Nephron (organoid): ENCODE measurements around the gene METAP1.
A peak's percentile ranks its signal among the peaks of the same experiment; 100 is the strongest.

Source experiments
- H3K27ac Mint-ChIP-seq, 3 experiments: 2 replicates each; pipeline ENCODE4 v1.8.0; 2020; ENCODE audit warnings: mixed read lengths in 3 of 3, mild to moderate bottlenecking in 2 of 3, moderate library complexity in 1 of 3
- H3K27me3 Mint-ChIP-seq: 2 replicates; pipeline ENCODE4 v1.8.0; 2021; ENCODE audit warnings: low read depth, mild to moderate bottlenecking, moderate library complexity, mixed read lengths
- H3K36me3 Mint-ChIP-seq: 2 replicates; pipeline ENCODE4 v1.8.0; 2020; ENCODE audit warnings: low read depth, mixed read lengths
- H3K4me1 Mint-ChIP-seq: 2 replicates; pipeline ENCODE4 v1.8.0; 2020; ENCODE audit warnings: mixed read lengths
- H3K4me3 Mint-ChIP-seq, 3 experiments: 2 replicates each; pipeline ENCODE4 v1.8.0; 2020; ENCODE audit warnings: mild to moderate bottlenecking in 3 of 3, mixed read lengths in 3 of 3, moderate library complexity in 2 of 3
- H3K9me3 Mint-ChIP-seq: 2 replicates; pipeline ENCODE4 v1.8.0; 2020; ENCODE audit warnings: mixed read lengths
- CTCF ChIP-seq, 3 experiments: fragments of 200-600 bp; sonication (generic); IDR thresholded peaks; one replicate each; pipeline ENCODE4 v1.5.0; 2021; ENCODE audit warnings: antibody characterized with exemption in 3 of 3; ENCODE audit not compliant: unreplicated experiment in 3 of 3

Gene METAP1

GRCh38 chr4:99067617-99068016 lies 72.1 kb downstream of the METAP1 start:
- no peak overlapping the region for H3K27ac Mint-ChIP-seq
- H3K4me3 Mint-ChIP-seq, result no peak overlapping the region
- peaks cover 76% of the 10 kb centered on the region for H3K36me3 Mint-ChIP-seq
- H3K27me3 Mint-ChIP-seq, result no peaks in the 10 kb centered on the region
- peaks cover 2% of the 10 kb centered on the region for H3K9me3 Mint-ChIP-seq
- no peak for TF ChIP-seq CTCF (IDR thresholded peaks at IDR 0.05; ENCODE audit: unreplicated experiment in 3 of 3)
- H3K4me1 Mint-ChIP-seq, result no peaks in the 10 kb centered on the region

GRCh38 chr4:99071159-99071558 lies 75.6 kb downstream of the METAP1 start:
- Mint-ChIP-seq H3K4me1 (no peaks in the 10 kb centered on the region), H3K27me3 (no peaks in the 10 kb centered on the region), H3K4me3 (no peak overlapping the region), H3K9me3 (no peaks in the 10 kb centered on the region), H3K36me3 (peaks cover 83% of the 10 kb centered on the region), H3K27ac (no peak overlapping the region)
- TF ChIP-seq CTCF (IDR thresholded peaks at IDR 0.05; ENCODE audit: unreplicated experiment in 3 of 3), result no peak

- Mint-ChIP-seq H3K4me1 (no peaks in the 10 kb centered on the region), H3K9me3 (no peaks in the 10 kb centered on the region), H3K4me3 (no peak overlapping the region), H3K27me3 (no peaks in the 10 kb centered on the region), H3K36me3 (peaks cover 85% of the 10 kb centered on the region), H3K27ac (no peak overlapping the region)
- no peak for TF ChIP-seq CTCF (IDR thresholded peaks at IDR 0.05; ENCODE audit: unreplicated experiment in 3 of 3)
Observed at GRCh38 chr4:99074816-99075215, 79.3 kb downstream of the METAP1 start.

GRCh38 chr4:99076292-99076976 lies 80.9 kb downstream of the METAP1 start:
- H3K27me3 Mint-ChIP-seq, result no peaks in the 10 kb centered on the region
- peaks cover 87% of the 10 kb centered on the region for H3K36me3 Mint-ChIP-seq
- no peaks in the 10 kb centered on the region for H3K4me1 Mint-ChIP-seq
- no peak overlapping the region for H3K4me3 Mint-ChIP-seq
- no peak overlapping the region for H3K27ac Mint-ChIP-seq
- TF ChIP-seq CTCF (IDR thresholded peaks at IDR 0.05; ENCODE audit: unreplicated experiment in 3 of 3), result no peak
- H3K9me3 Mint-ChIP-seq, result no peaks in the 10 kb centered on the region

GRCh38 chr4:99077177-99077576 lies 81.7 kb downstream of the METAP1 start:
- Mint-ChIP-seq H3K4me3 (no peak overlapping the region), H3K9me3 (no peaks in the 10 kb centered on the region), H3K4me1 (peaks cover 4% of the 10 kb centered on the region), H3K27ac (peak overlapping the region in 2 of 3 experiments; percentile 24 to 57), H3K27me3 (no peaks in the 10 kb centered on the region), H3K36me3 (peaks cover 85% of the 10 kb centered on the region)
- TF ChIP-seq CTCF (IDR thresholded peaks at IDR 0.05; ENCODE audit: unreplicated experiment in 3 of 3), result no peak

GRCh38 chr4:99078336-99078735 lies 82.8 kb downstream of the METAP1 start:
- peaks cover 4% of the 10 kb centered on the region for H3K4me1 Mint-ChIP-seq

More at GRCh38 chr4:99078336-99078735, 82.8 kb downstream of the METAP1 start:
- Mint-ChIP-seq H3K27ac (no peak overlapping the region), H3K36me3 (peaks cover 87% of the 10 kb centered on the region), H3K9me3 (no peaks in the 10 kb centered on the region), H3K27me3 (no peaks in the 10 kb centered on the region), H3K4me3 (no peak overlapping the region)
- TF ChIP-seq CTCF (IDR thresholded peaks at IDR 0.05; ENCODE audit: unreplicated experiment in 3 of 3), result no peak
